ENCODE data around the gene EXD2. TPM values are rescaled to one million over a fixed set of nuclear protein-coding genes. Genes with fewer than 3 reads are reported as not detected.

Gene EXD2
- total and polyA plus RNA-seq, 2 of the 13 experiments (the other 11 are each of a cell fraction or from before 2014, with no cell fraction given): 9.5 to 15.1 TPM

GRCh38 chr14:69191340-69192111 is at the start of gene EXD2 (continued):
- TF ChIP-seq ZBTB46 (CRISPR knock-in tag; IDR thresholded peaks at IDR 0.05; ENCODE audit: borderline replicate concordance): no peak
- TF ChIP-seq IRF9 (CRISPR knock-in tag; IDR thresholded peaks at IDR 0.05; ENCODE audit: borderline replicate concordance): peak; percentile 57; the same call in 1 of the 2 replicates
- TF ChIP-seq CENPBD1 (CRISPR knock-in tag; IDR thresholded peaks at IDR 0.05; ENCODE audit: borderline replicate concordance, low read depth): no peak
- peak; percentile 56; the same call in 1 of the 2 replicates for TF ChIP-seq MEIS1 (CRISPR knock-in tag; IDR thresholded peaks at IDR 0.05; ENCODE audit: borderline replicate concordance)
- no peak for TF ChIP-seq MLX (CRISPR knock-in tag; IDR thresholded peaks at IDR 0.05)
- TF ChIP-seq HOXA9 (CRISPR knock-in tag; IDR thresholded peaks at IDR 0.05; ENCODE audit: borderline replicate concordance): no peak
- TF ChIP-seq MTF2 (CRISPR knock-in tag; IDR thresholded peaks at IDR 0.05; ENCODE audit: borderline replicate concordance): no peak
- no peak for TF ChIP-seq ZNF354B (CRISPR knock-in tag; IDR thresholded peaks at IDR 0.05)
- peak; percentile 83 for TF ChIP-seq RXRA (CRISPR knock-in tag; IDR thresholded peaks at IDR 0.05)
- peak; percentile 63; the same call in 1 of the 2 replicates for TF ChIP-seq PRDM10 (CRISPR knock-in tag; IDR thresholded peaks at IDR 0.05; ENCODE audit: low read depth)
- no peak; the same call in 1 of the 2 replicates for TF ChIP-seq ZNF337 (CRISPR knock-in tag; IDR thresholded peaks at IDR 0.05; ENCODE audit: borderline replicate concordance, low read depth)
- TF ChIP-seq NCOR1 (IDR thresholded peaks at IDR 0.05; ENCODE audit: borderline replicate concordance, low read length): 0 out of 2 replicates have a peak, but pooled peaks have one; percentile 18
- no peak for TF ChIP-seq ZNF703 (CRISPR knock-in tag; IDR thresholded peaks at IDR 0.05; ENCODE audit: borderline replicate concordance)
- TF ChIP-seq NCOA1 (CRISPR knock-in tag; IDR thresholded peaks at IDR 0.05): no peak
- TF ChIP-seq ZNF564 (CRISPR knock-in tag; IDR thresholded peaks at IDR 0.05): no peak
- TF ChIP-seq BRCA1 (CRISPR knock-in tag; IDR thresholded peaks at IDR 0.05): no peak
- no peak for TF ChIP-seq PBX3 (CRISPR knock-in tag; IDR thresholded peaks at IDR 0.05; ENCODE audit: borderline replicate concordance)
- TF ChIP-seq E2F5 (CRISPR knock-in tag; conservative IDR thresholded peaks at IDR 0.05): no peak

Data from HepG2 (cell line).